Fibroblast of upper back skin (primary cell): ENCODE data around the gene ANKRD34C.
"Not testable (repeated sequence)": the region's sequence is repeated elsewhere in the genome, so short reads cannot be mapped to it uniquely, and the experiment has no call there.

Experiments
- DNase-seq: peaks from one replicate; pipeline ENCODE4 v3.0.0-alpha.2; 2013

Gene ANKRD34C

GRCh38 chr15:79311901-79312553 is 29.5 kb downstream of the ANKRD34C start:
- no peak for DNase-seq

GRCh38 chr15:79314186-79314585 is 31.7 kb downstream of the ANKRD34C start:
- no peak for DNase-seq

GRCh38 chr15:79314811-79315210 is 32.3 kb downstream of the ANKRD34C start:
- DNase-seq: no peak

GRCh38 chr15:79315623-79316328 is 33.3 kb downstream of the ANKRD34C start:
- DNase-seq: no peak

- no peak for DNase-seq
Measured at GRCh38 chr15:79316864-79317263, 34.3 kb downstream of the ANKRD34C start.

GRCh38 chr15:79319973-79320372 is 37.5 kb downstream of the ANKRD34C start:
- not testable (repeated sequence) for DNase-seq

- DNase-seq: no peak
Measured at GRCh38 chr15:79321876-79322275, 39.4 kb downstream of the ANKRD34C start.

GRCh38 chr15:79322306-79322705 is 39.8 kb downstream of the ANKRD34C start:
- no peak for DNase-seq

- DNase-seq: no peak
Measured at GRCh38 chr15:79322945-79323344, 40.4 kb downstream of the ANKRD34C start.

- peak; percentile 66 for DNase-seq
Measured at GRCh38 chr15:79329171-79329611, 46.7 kb downstream of the ANKRD34C start.
